ENCODE data around the gene CLP1.

Gene CLP1

DNA sequence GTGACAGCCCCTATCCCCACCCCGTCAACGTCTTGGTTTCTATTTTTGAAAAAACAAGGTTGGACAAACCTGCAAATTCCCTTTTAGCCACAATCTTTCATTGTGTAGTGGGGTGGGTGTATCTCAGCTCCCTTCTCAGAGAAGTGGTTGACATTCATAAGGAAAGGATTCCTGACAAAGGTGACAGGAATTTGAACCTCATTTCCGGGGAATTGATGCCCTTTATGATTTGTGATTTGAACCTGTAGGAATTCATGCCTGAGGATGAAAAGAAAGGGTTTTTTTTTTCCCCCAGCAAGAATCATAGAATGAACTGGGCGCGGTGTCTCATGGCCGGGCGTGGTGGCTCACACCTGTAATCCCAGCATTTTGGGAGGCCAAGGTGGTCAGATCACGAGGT is 22.3 kb upstream of the CLP1 start:
- peaks cover 3% of the 10 kb centered on the region for H3K27me3 ChIP-seq (ENCODE audit: insufficient read depth, poor library complexity, severe bottlenecking)
- no peak for TF ChIP-seq SPI1 (IDR thresholded peaks at IDR 0.05; ENCODE audit: borderline replicate concordance, low read depth)
- TF ChIP-seq, protein P1, sequence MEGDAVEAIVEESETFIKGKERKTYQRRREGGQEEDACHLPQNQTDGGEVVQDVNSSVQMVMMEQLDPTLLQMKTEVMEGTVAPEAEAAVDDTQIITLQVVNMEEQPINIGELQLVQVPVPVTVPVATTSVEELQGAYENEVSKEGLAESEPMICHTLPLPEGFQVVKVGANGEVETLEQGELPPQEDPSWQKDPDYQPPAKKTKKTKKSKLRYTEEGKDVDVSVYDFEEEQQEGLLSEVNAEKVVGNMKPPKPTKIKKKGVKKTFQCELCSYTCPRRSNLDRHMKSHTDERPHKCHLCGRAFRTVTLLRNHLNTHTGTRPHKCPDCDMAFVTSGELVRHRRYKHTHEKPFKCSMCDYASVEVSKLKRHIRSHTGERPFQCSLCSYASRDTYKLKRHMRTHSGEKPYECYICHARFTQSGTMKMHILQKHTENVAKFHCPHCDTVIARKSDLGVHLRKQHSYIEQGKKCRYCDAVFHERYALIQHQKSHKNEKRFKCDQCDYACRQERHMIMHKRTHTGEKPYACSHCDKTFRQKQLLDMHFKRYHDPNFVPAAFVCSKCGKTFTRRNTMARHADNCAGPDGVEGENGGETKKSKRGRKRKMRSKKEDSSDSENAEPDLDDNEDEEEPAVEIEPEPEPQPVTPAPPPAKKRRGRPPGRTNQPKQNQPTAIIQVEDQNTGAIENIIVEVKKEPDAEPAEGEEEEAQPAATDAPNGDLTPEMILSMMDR (IDR thresholded peaks at IDR 0.05; ENCODE audit: insufficient read depth, low read length): no peak
- TF ChIP-seq GABPA (IDR thresholded peaks at IDR 0.05; ENCODE audit: low read depth): no peak
- TF ChIP-seq POLR2AphosphoS5 (IDR thresholded peaks at IDR 0.05; ENCODE audit: low read depth): no peak
- H3K27ac ChIP-seq (replicated peaks): no peak overlapping the region
- no peak for DNase-seq (ENCODE audit: low read depth in 1 of 2, low spot score in 1 of 2)
- no peak overlapping the region for H3K4me3 ChIP-seq (replicated peaks; ENCODE audit: insufficient read depth, low read length)

DNA sequence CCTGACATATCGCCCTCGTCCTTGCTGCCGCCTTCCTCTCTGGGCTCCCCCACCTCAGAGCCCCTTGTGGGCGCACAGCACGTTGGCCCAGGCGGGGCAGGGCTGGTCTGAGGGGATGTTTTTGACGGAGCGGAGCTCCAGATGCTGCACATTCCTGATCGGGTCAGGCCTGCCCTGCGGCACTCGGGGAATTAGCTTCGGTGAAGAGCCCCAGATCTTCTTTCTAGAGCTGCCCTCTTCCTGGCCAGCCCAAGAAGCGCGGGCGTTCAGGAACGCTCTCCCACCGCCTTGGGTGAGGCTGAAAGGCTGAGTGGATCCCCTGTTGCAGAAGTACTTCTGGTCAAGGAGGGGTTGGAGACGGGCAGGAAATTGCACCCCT is 19.9 kb upstream of the CLP1 start:
- no peak for TF ChIP-seq SPI1 (IDR thresholded peaks at IDR 0.05; ENCODE audit: borderline replicate concordance, low read depth)
- TF ChIP-seq POLR2AphosphoS5 (IDR thresholded peaks at IDR 0.05; ENCODE audit: low read depth): no peak
- TF ChIP-seq, protein P2, sequence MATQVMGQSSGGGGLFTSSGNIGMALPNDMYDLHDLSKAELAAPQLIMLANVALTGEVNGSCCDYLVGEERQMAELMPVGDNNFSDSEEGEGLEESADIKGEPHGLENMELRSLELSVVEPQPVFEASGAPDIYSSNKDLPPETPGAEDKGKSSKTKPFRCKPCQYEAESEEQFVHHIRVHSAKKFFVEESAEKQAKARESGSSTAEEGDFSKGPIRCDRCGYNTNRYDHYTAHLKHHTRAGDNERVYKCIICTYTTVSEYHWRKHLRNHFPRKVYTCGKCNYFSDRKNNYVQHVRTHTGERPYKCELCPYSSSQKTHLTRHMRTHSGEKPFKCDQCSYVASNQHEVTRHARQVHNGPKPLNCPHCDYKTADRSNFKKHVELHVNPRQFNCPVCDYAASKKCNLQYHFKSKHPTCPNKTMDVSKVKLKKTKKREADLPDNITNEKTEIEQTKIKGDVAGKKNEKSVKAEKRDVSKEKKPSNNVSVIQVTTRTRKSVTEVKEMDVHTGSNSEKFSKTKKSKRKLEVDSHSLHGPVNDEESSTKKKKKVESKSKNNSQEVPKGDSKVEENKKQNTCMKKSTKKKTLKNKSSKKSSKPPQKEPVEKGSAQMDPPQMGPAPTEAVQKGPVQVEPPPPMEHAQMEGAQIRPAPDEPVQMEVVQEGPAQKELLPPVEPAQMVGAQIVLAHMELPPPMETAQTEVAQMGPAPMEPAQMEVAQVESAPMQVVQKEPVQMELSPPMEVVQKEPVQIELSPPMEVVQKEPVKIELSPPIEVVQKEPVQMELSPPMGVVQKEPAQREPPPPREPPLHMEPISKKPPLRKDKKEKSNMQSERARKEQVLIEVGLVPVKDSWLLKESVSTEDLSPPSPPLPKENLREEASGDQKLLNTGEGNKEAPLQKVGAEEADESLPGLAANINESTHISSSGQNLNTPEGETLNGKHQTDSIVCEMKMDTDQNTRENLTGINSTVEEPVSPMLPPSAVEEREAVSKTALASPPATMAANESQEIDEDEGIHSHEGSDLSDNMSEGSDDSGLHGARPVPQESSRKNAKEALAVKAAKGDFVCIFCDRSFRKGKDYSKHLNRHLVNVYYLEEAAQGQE (IDR thresholded peaks at IDR 0.05; ENCODE audit: insufficient replicate concordance, low read depth): no peak
- TF ChIP-seq, protein P1 (IDR thresholded peaks at IDR 0.05; ENCODE audit: insufficient read depth, low read length): no peak
- TF ChIP-seq GABPA (IDR thresholded peaks at IDR 0.05; ENCODE audit: low read depth): no peak
- peaks cover 3% of the 10 kb centered on the region for H3K27me3 ChIP-seq (ENCODE audit: insufficient read depth, poor library complexity, severe bottlenecking)
- no peak for DNase-seq (ENCODE audit: low read depth in 1 of 2, low spot score in 1 of 2)
- no peak overlapping the region for H3K27ac ChIP-seq (replicated peaks)
- no peak overlapping the region for H3K4me3 ChIP-seq (replicated peaks; ENCODE audit: insufficient read depth, low read length)

DNA sequence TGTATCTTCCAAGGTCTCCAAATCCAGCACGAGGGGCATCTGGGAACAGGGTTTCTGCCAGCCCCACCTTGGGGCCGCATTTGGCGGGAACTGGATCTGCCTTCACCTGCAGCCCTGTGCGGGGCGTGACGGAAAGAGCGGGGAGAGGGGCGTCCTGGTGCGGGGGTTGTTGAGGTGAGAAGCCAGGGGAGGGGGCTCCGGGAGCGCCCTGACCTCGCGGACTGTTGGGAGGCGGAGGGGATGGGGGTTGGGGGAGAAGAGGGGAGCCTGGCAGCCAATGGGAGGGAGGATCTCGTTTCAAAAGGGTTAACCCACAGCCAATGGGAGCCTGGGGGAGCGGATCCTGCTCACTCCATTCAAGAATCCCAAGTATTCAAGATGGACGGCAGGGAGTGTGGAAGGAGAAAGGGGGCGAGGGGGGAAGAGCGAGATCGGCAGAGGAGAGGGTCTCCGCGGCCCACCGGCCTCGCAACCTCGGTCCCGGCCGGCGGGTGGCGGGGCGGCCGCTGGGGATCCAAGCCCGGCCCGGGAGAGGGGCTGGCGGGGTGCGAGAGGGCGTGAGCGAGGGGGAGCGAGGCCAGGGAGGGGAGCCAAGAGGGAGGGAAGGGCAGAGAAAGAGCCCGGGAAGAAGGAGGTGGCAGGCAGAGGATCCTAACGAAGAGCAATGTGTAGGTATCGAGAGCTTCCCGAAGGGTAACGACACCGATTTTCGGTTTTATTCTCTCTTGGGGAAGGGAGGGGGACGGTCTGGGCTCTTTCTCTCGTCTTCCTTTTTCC is 19.4 kb upstream of the CLP1 start:
- no peak overlapping the region for H3K27ac ChIP-seq (replicated peaks)
- no peak for DNase-seq (ENCODE audit: low read depth in 1 of 2, low spot score in 1 of 2)
- no peak overlapping the region for H3K4me3 ChIP-seq (replicated peaks; ENCODE audit: insufficient read depth, low read length)
- peaks cover 3% of the 10 kb centered on the region for H3K27me3 ChIP-seq (ENCODE audit: insufficient read depth, poor library complexity, severe bottlenecking)
- TF ChIP-seq SPI1 (IDR thresholded peaks at IDR 0.05; ENCODE audit: borderline replicate concordance, low read depth) (no peak), POLR2AphosphoS5 (IDR thresholded peaks at IDR 0.05; ENCODE audit: low read depth) (no peak), GABPA (IDR thresholded peaks at IDR 0.05; ENCODE audit: low read depth) (no peak)
- TF ChIP-seq, protein P1 (IDR thresholded peaks at IDR 0.05; ENCODE audit: insufficient read depth, low read length): no peak
- TF ChIP-seq, protein P2 (IDR thresholded peaks at IDR 0.05; ENCODE audit: insufficient replicate concordance, low read depth): no peak
